PFSK-1 (cell line): ENCODE results near the gene ZNF581.

Experiments
- POLR2AphosphoS5 ChIP-seq: IDR thresholded peaks from 2 replicates; pipeline ENCODE4 v1.6.1; 2012; ENCODE audit warnings: low read depth, mild to moderate bottlenecking, control low read depth, low read length, moderate library complexity
- TAF1 ChIP-seq: IDR thresholded peaks from 2 replicates; pipeline ENCODE4 v1.6.1; 2012; ENCODE audit warnings: low read length, control low read depth, borderline replicate concordance; ENCODE audit not compliant: insufficient read depth
- TF ChIP-seq, protein P1 (sequence below), 2 experiments: IDR thresholded peaks; 2 replicates each; pipeline versions ENCODE4 v1.6.1 to v1.8.0; 2011 to 2012; ENCODE audit warnings: low read depth in 2 of 2, low read length in 2 of 2, control low read depth in 1 of 2, inconsistent platforms in 1 of 2, mild to moderate bottlenecking in 1 of 2, moderate library complexity in 1 of 2; ENCODE audit not compliant: insufficient read depth in 1 of 2

- TF ChIP-seq, protein P1, sequence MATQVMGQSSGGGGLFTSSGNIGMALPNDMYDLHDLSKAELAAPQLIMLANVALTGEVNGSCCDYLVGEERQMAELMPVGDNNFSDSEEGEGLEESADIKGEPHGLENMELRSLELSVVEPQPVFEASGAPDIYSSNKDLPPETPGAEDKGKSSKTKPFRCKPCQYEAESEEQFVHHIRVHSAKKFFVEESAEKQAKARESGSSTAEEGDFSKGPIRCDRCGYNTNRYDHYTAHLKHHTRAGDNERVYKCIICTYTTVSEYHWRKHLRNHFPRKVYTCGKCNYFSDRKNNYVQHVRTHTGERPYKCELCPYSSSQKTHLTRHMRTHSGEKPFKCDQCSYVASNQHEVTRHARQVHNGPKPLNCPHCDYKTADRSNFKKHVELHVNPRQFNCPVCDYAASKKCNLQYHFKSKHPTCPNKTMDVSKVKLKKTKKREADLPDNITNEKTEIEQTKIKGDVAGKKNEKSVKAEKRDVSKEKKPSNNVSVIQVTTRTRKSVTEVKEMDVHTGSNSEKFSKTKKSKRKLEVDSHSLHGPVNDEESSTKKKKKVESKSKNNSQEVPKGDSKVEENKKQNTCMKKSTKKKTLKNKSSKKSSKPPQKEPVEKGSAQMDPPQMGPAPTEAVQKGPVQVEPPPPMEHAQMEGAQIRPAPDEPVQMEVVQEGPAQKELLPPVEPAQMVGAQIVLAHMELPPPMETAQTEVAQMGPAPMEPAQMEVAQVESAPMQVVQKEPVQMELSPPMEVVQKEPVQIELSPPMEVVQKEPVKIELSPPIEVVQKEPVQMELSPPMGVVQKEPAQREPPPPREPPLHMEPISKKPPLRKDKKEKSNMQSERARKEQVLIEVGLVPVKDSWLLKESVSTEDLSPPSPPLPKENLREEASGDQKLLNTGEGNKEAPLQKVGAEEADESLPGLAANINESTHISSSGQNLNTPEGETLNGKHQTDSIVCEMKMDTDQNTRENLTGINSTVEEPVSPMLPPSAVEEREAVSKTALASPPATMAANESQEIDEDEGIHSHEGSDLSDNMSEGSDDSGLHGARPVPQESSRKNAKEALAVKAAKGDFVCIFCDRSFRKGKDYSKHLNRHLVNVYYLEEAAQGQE (IDR thresholded peaks at IDR 0.05; ENCODE audit: insufficient read depth in 1 of 2, low read depth in 2 of 2, low read length in 2 of 2) = no peak
- no peak for TF ChIP-seq TAF1
- TF ChIP-seq POLR2AphosphoS5 = no peak
These were observed 5.3 kb downstream of the ZNF581 start for GRCh38 chr19:55648585-55649267.
